GM12878 (cell line): ENCODE results near the gene UTP11. TPM values are rescaled to one million over a fixed set of nuclear protein-coding genes. Genes with fewer than 3 reads are reported as not detected.
A peak's percentile ranks its signal among the peaks of the same experiment; 100 is the strongest.

Source experiments
- BHLHE40 ChIP-seq, 2 experiments: fragments of 450-650 bp in 1 of 2; IDR thresholded peaks; 2 replicates each; pipeline ENCODE4 v1.6.1; 2011 to 2017; ENCODE audit warnings: low read depth in 2 of 2, borderline replicate concordance in 1 of 2, improper control_type of control experiment in 1 of 2, low read length in 1 of 2, mild to moderate bottlenecking in 1 of 2
- CBFB ChIP-seq: IDR thresholded peaks from 2 replicates; pipeline ENCODE4 v1.6.1; 2016; ENCODE audit warnings: antibody characterized with exemption, low read depth
- DPF2 ChIP-seq: fragments of 450-650 bp; IDR thresholded peaks from 2 replicates; pipeline ENCODE4 v1.6.1; 2017; ENCODE audit warnings: mild to moderate bottlenecking
- E2F8 ChIP-seq: fragments of 450-650 bp; IDR thresholded peaks from 2 replicates; pipeline ENCODE4 v1.6.1; 2018; ENCODE audit warnings: mild to moderate bottlenecking, low read depth, moderate library complexity; ENCODE audit not compliant: partially characterized antibody
- E4F1 ChIP-seq: fragments of 450-650 bp; IDR thresholded peaks from 2 replicates; pipeline ENCODE4 v1.6.1; 2018; ENCODE audit warnings: borderline replicate concordance, mild to moderate bottlenecking; ENCODE audit not compliant: partially characterized antibody
- FOS ChIP-seq: IDR thresholded peaks from 3 replicates; pipeline ENCODE4 v1.6.1; 2011; ENCODE audit warnings: borderline replicate concordance; ENCODE audit not compliant: insufficient read length; ENCODE audit errors: extremely low read depth
- LARP7 ChIP-seq: fragments of 450-650 bp; IDR thresholded peaks from 2 replicates; pipeline ENCODE4 v1.6.1; 2017; ENCODE audit warnings: mild to moderate bottlenecking
- MLLT1 ChIP-seq: fragments of 450-650 bp; IDR thresholded peaks from 2 replicates; pipeline ENCODE4 v1.6.1; 2016; ENCODE audit warnings: mild to moderate bottlenecking
- PAX5 ChIP-seq: IDR thresholded peaks from 2 replicates; pipeline ENCODE4 v1.6.1; 2011; ENCODE audit warnings: low read depth, low read length, borderline replicate concordance
- RAD51 ChIP-seq: fragments of 450-650 bp; IDR thresholded peaks from 2 replicates; pipeline ENCODE4 v1.6.1; 2016; ENCODE audit warnings: moderate library complexity, mild to moderate bottlenecking, inconsistent platforms
- SKIL ChIP-seq: fragments of 450-650 bp; IDR thresholded peaks from 2 replicates; pipeline ENCODE4 v1.6.1; 2017; ENCODE audit warnings: mild to moderate bottlenecking, low read depth, inconsistent platforms; ENCODE audit not compliant: poor library complexity, severe bottlenecking
- SMARCA5 ChIP-seq: fragments of 450-650 bp; IDR thresholded peaks from 2 replicates; pipeline ENCODE4 v1.6.1; 2017; ENCODE audit warnings: mild to moderate bottlenecking
- SREBF1 ChIP-seq: IDR thresholded peaks from 2 replicates; pipeline ENCODE4 v1.6.1; 2012; ENCODE audit warnings: mild to moderate bottlenecking, low read length
- SREBF2 ChIP-seq: IDR thresholded peaks from 2 replicates; pipeline ENCODE4 v1.6.1; 2012; ENCODE audit warnings: mild to moderate bottlenecking, low read length
- SRF ChIP-seq, 2 experiments: IDR thresholded peaks; 2 replicates each; pipeline ENCODE4 v1.6.1; 2011; ENCODE audit warnings: low read depth in 2 of 2, low read length in 2 of 2, mild to moderate bottlenecking in 1 of 2, moderate library complexity in 1 of 2
- STAT1 ChIP-seq: fragments of 450-650 bp; conservative IDR thresholded peaks from 2 replicates; pipeline ENCODE4 v1.6.1; 2014; ENCODE audit warnings: antibody characterized with exemption, mild to moderate bottlenecking
- STAT3 ChIP-seq: IDR thresholded peaks from 2 replicates; pipeline ENCODE4 v1.6.1; 2011; ENCODE audit warnings: low read depth, low read length, improper control_type of control experiment
- USF1 ChIP-seq: IDR thresholded peaks from 2 replicates; pipeline ENCODE4 v1.6.1; 2011; ENCODE audit warnings: borderline replicate concordance, low read depth, mild to moderate bottlenecking, moderate library complexity, mixed read lengths, low read length; ENCODE audit not compliant: insufficient read depth; ENCODE audit errors: extremely low read length
- USF2 ChIP-seq: IDR thresholded peaks from 2 replicates; pipeline ENCODE4 v1.6.1; 2011; ENCODE audit warnings: low read depth, low read length, improper control_type of control experiment, borderline replicate concordance
- polyA plus RNA-seq, 11 experiments: library from polyadenylated mRNA; depleted of rRNA in 4 of 11; unstranded in 6 of 11; stranded (reverse) in 5 of 11; fragments of >200 nt; fragmentation: Nextera tagmentation in 4 of 11; fragmentation: Illumina TruSeq in 1 of 11; extraction: Ambion mirVana in 4 of 11; extraction: Trizol in 1 of 11; gene quantifications; 1 replicate in 1 of 11; 2 replicates in 10 of 11; pipeline versions ENCODE4 v1.2.1 to v1.2.3, GENCODE V29; 2011 to 2016; ENCODE audit warnings: inconsistent platforms in 2 of 11, missing spikeins in 2 of 11, low read depth in 1 of 11
- total RNA-seq, 4 experiments: library from RNA; depleted of rRNA in 3 of 4; stranded (reverse); fragments of >200 nt in 3 of 4; fragmentation: Illumina TruSeq in 1 of 4; extraction: Trizol in 1 of 4; gene quantifications; 2 replicates each; pipeline versions ENCODE4 v1.2.1 to v1.2.3, GENCODE V29; 2013 to 2021

Gene UTP11
- total and polyA plus RNA-seq, 10 of the 15 experiments (the other 5 are each of a cell fraction or from before 2014, with no cell fraction given) = 34.5 to 146 (median 64.2) TPM

GRCh38 chr1:38028105-38028591, 15.6 kb downstream of the UTP11 start (continued):
- TF ChIP-seq E4F1 (no peak), SMARCA5 (no peak), SREBF1 (no peak), LARP7 (no peak), DPF2 (peak; percentile 92), CBFB (peak; percentile 46; the same call in 1 of the 2 replicates), SREBF2 (no peak), RAD51 (peak; percentile 78), BHLHE40 (IDR thresholded peaks at IDR 0.05; ENCODE audit: borderline replicate concordance in 1 of 2, low read depth in 2 of 2, low read length in 1 of 2) (peak; percentile 74 to 80), PAX5 (peak; percentile 55; the same call in 1 of the 2 replicates), USF2 (no peak), FOS (no peak), STAT3 (no peak), USF1 (no peak), SKIL (peak; percentile 95), STAT1 (no peak), MLLT1 (no peak; the same call in 1 of the 2 replicates), E2F8 (no peak), SRF (IDR thresholded peaks at IDR 0.05; ENCODE audit: low read depth in 2 of 2, low read length in 2 of 2) (no peak)
